ENCODE measurements around the gene BAZ2B.

The BAZ2B gene

GRCh38 chr2:159287733-159288132 is 328.6 kb downstream of the BAZ2B start:
- no peak for ATAC-seq (ENCODE audit: insufficient read depth, low read depth)

GRCh38 chr2:159286709-159287441 is 329.5 kb downstream of the BAZ2B start:
- Histone ChIP-seq H2AFZ (ENCODE audit: low read depth, low read length) (peak overlapping the region; percentile 98), H3K4me1 (ENCODE audit: insufficient read depth, low read length) (peaks cover 76% of the 10 kb centered on the region), H3K27me3 (ENCODE audit: insufficient read depth, low read length, poor library complexity) (no peaks in the 10 kb centered on the region), H3K27ac (ENCODE audit: low read length) (peak overlapping the region; percentile 96), H3K4me3 (ENCODE audit: low read depth in 1 of 2, low read length in 2 of 2) (peak overlapping the region; percentile 76 to 83), H3K9ac (ENCODE audit: low read depth, low read length) (peak overlapping the region; percentile 86), H3K36me3 (ENCODE audit: insufficient read depth, low read length) (peaks cover 6% of the 10 kb centered on the region), H3K4me2 (ENCODE audit: insufficient read depth, low read length) (peak overlapping the region; percentile 95), H4K20me1 (ENCODE audit: insufficient read depth, low read length) (peaks cover 6% of the 10 kb centered on the region; the same call in 1 of the 2 replicates), H3K79me2 (ENCODE audit: insufficient read depth, low read length) (peaks cover 49% of the 10 kb centered on the region), H3K9me3 (ENCODE audit: insufficient read depth, low read length, severe bottlenecking) (no peaks in the 10 kb centered on the region)
- ATAC-seq (ENCODE audit: insufficient read depth, low read depth) (peak; percentile 83), DNase-seq (peak; percentile 97)
- TF ChIP-seq CTCF (IDR thresholded peaks at IDR 0.05; ENCODE audit: borderline replicate concordance, extremely low read depth, low read length, poor library complexity, severe bottlenecking) (peak; percentile 26), EZH2 (IDR thresholded peaks at IDR 0.05; ENCODE audit: borderline replicate concordance, low read depth, low read length, severe bottlenecking) (no peak)

More at GRCh38 chr2:159287733-159288132, 328.6 kb downstream of the BAZ2B start:
- no peaks in the 10 kb centered on the region for H3K9me3 ChIP-seq (ENCODE audit: insufficient read depth, low read length, severe bottlenecking)
- H3K36me3 ChIP-seq (ENCODE audit: insufficient read depth, low read length), result peaks cover 1% of the 10 kb centered on the region
- peak overlapping the region; percentile 86 for H3K9ac ChIP-seq (ENCODE audit: low read depth, low read length)
- peaks cover 79% of the 10 kb centered on the region for H3K4me1 ChIP-seq (ENCODE audit: insufficient read depth, low read length)
- 0 out of 2 replicates have a peak overlapping the region, but pooled peaks have one; percentile 92 for H2AFZ ChIP-seq (ENCODE audit: low read depth, low read length)
- H3K79me2 ChIP-seq (ENCODE audit: insufficient read depth, low read length), result peaks cover 44% of the 10 kb centered on the region
- peak overlapping the region; percentile 96; the same call in 1 of the 2 replicates for H3K27ac ChIP-seq (ENCODE audit: low read length)
- no peak for TF ChIP-seq CTCF (IDR thresholded peaks at IDR 0.05; ENCODE audit: borderline replicate concordance, extremely low read depth, low read length, poor library complexity, severe bottlenecking)
- TF ChIP-seq EZH2 (IDR thresholded peaks at IDR 0.05; ENCODE audit: borderline replicate concordance, low read depth, low read length, severe bottlenecking), result no peak
- DNase-seq, result no peak
- H3K27me3 ChIP-seq (ENCODE audit: insufficient read depth, low read length, poor library complexity), result no peaks in the 10 kb centered on the region
- H3K4me2 ChIP-seq (ENCODE audit: insufficient read depth, low read length), result peak overlapping the region; percentile 95
- H3K4me3 ChIP-seq (ENCODE audit: low read depth in 1 of 2, low read length in 2 of 2), result no peak overlapping the region
- H4K20me1 ChIP-seq (ENCODE audit: insufficient read depth, low read length), result peaks cover 4% of the 10 kb centered on the region; the same call in 1 of the 2 replicates

- Histone ChIP-seq H3K4me3 (ENCODE audit: low read depth in 1 of 2, low read length in 2 of 2) (peak within 1 kb of the TSS; percentile 76 to 83), H3K4me1 (ENCODE audit: insufficient read depth, low read length) (peaks cover 68% of the 10 kb centered on the region), H3K9ac (ENCODE audit: low read depth, low read length) (peak within 1 kb of the TSS; percentile 86), H3K79me2 (ENCODE audit: insufficient read depth, low read length) (peaks cover 57% of the 10 kb centered on the region), H3K4me2 (ENCODE audit: insufficient read depth, low read length) (peak within 1 kb of the TSS; percentile 95), H2AFZ (ENCODE audit: low read depth, low read length) (peak within 1 kb of the TSS; percentile 98), H3K9me3 (ENCODE audit: insufficient read depth, low read length, severe bottlenecking) (no peaks in the 10 kb centered on the region), H3K27ac (ENCODE audit: low read length) (peak within 1 kb of the TSS; percentile 96), H4K20me1 (ENCODE audit: insufficient read depth, low read length) (peaks cover 6% of the 10 kb centered on the region; the same call in 1 of the 2 replicates), H3K36me3 (ENCODE audit: insufficient read depth, low read length) (peaks cover 12% of the 10 kb centered on the region), H3K27me3 (ENCODE audit: insufficient read depth, low read length, poor library complexity) (no peaks in the 10 kb centered on the region)
- DNase-seq, result peak; percentile 40
- ATAC-seq (ENCODE audit: insufficient read depth, low read depth), result peak; percentile 41
- TF ChIP-seq EZH2 (IDR thresholded peaks at IDR 0.05; ENCODE audit: borderline replicate concordance, low read depth, low read length, severe bottlenecking) (no peak), CTCF (IDR thresholded peaks at IDR 0.05; ENCODE audit: borderline replicate concordance, extremely low read depth, low read length, poor library complexity, severe bottlenecking) (no peak)
These were observed 330.2 kb downstream of the BAZ2B start, which contains the start of gene WDSUB1 for GRCh38 chr2:159285929-159286708. TSS of gene WDSUB1 (minus strand) at chr2:159286703. CDS start at chr2:159283069, 3,634 bp downstream.
